ENCODE data around the gene ADAM12.

Gene ADAM12

GRCh38 chr10:126099366-126099765 lies 288.9 kb downstream of the ADAM12 start:
- no peak for DNase-seq

GRCh38 chr10:126098226-126098581 lies 290.1 kb downstream of the ADAM12 start:
- no peak for DNase-seq

GRCh38 chr10:126097558-126098225 lies 290.6 kb downstream of the ADAM12 start:
- DNase-seq: no peak

GRCh38 chr10:126094537-126094936 lies 293.7 kb downstream of the ADAM12 start:
- DNase-seq: no peak

GRCh38 chr10:126092366-126093215 lies 295.7 kb downstream of the ADAM12 start:
- DNase-seq: no peak

- no peak for DNase-seq
Observed at GRCh38 chr10:126090911-126091728, 297.2 kb downstream of the ADAM12 start.

- no peak for DNase-seq
Observed at GRCh38 chr10:126090443-126090842, 297.8 kb downstream of the ADAM12 start.

- no peak for DNase-seq
Observed at GRCh38 chr10:126087796-126088505, 300.3 kb downstream of the ADAM12 start.

GRCh38 chr10:126087153-126087680 lies 301.1 kb downstream of the ADAM12 start:
- no peak for DNase-seq

GRCh38 chr10:126085806-126086205 lies 302.5 kb downstream of the ADAM12 start:
- no peak for DNase-seq

GRCh38 chr10:126084369-126084768 lies 303.9 kb downstream of the ADAM12 start:
- DNase-seq: no peak

- DNase-seq: no peak
Observed at GRCh38 chr10:126083009-126083408, 305.3 kb downstream of the ADAM12 start.

GRCh38 chr10:126081841-126082466 lies 306.3 kb downstream of the ADAM12 start:
- DNase-seq: no peak

GRCh38 chr10:126080879-126081411 lies 307.3 kb downstream of the ADAM12 start:
- no peak for DNase-seq

- DNase-seq: no peak
Observed at GRCh38 chr10:126080291-126080825, 307.9 kb downstream of the ADAM12 start.

GRCh38 chr10:126075009-126075408 lies 313.3 kb downstream of the ADAM12 start:
- no peak for DNase-seq

- DNase-seq: no peak
Observed at GRCh38 chr10:126074291-126074690, 314.0 kb downstream of the ADAM12 start.

GRCh38 chr10:126073606-126074005 lies 314.7 kb downstream of the ADAM12 start:
- no peak for DNase-seq

- DNase-seq: no peak
Observed at GRCh38 chr10:126072622-126073021, 315.7 kb downstream of the ADAM12 start.

- DNase-seq: no peak
Observed at GRCh38 chr10:126070476-126071215, 317.6 kb downstream of the ADAM12 start.

- DNase-seq: no peak
Observed at GRCh38 chr10:126068322-126068721, 320.0 kb downstream of the ADAM12 start.

All from CD4-positive, alpha-beta T cell treated with Interleukin-10 for 1 hour (primary cell).